GM23338 (cell line): ENCODE measurements around the gene FYN. TPM values are rescaled to one million over a fixed set of nuclear protein-coding genes. Genes with fewer than 3 reads are reported as not detected.
"Not testable (repeated sequence)": the region's sequence is repeated elsewhere in the genome, so short reads cannot be mapped to it uniquely, and the experiment has no call there.

Experiments
- ATAC-seq: fragments of 200-7000 bp; cut with Tn5 transposase; 3 replicates; pipeline ENCODE4 v1.9.1; 2020
- DNase-seq: peaks from one replicate; pipeline ENCODE4 v3.0.0-alpha.2; 2015; ENCODE audit warnings: low spot score
- H2AFZ ChIP-seq: fragments of 200-600 bp; sonication (generic); 2 replicates; pipeline ENCODE4 v1.8.0; 2016; ENCODE audit warnings: antibody characterized with exemption, mild to moderate bottlenecking, moderate library complexity
- H3F3A ChIP-seq: fragments of 200-600 bp; sonication (generic); replicated peaks from 2 replicates; pipeline ENCODE4 v1.8.0; 2017; ENCODE audit warnings: antibody characterized with exemption, mixed run types, low read depth
- H3K27ac ChIP-seq: fragments of 200-600 bp; sonication (generic); 2 replicates; pipeline ENCODE4 v1.6.1; 2016; ENCODE audit warnings: low read depth
- H3K27me3 ChIP-seq: fragments of 200-600 bp; sonication (generic); 2 replicates; pipeline ENCODE4 v1.8.0; 2016; ENCODE audit warnings: mild to moderate bottlenecking, mixed run types, moderate library complexity; ENCODE audit not compliant: insufficient read depth
- H3K36me3 ChIP-seq: fragments of 200-600 bp; sonication (generic); 2 replicates; pipeline ENCODE4 v1.8.0; 2016; ENCODE audit warnings: mild to moderate bottlenecking; ENCODE audit not compliant: insufficient read depth
- H3K4me1 ChIP-seq: fragments of 200-600 bp; sonication (generic); 2 replicates; pipeline ENCODE4 v1.8.0; 2016; ENCODE audit warnings: mild to moderate bottlenecking, moderate library complexity; ENCODE audit not compliant: insufficient read depth
- H3K4me2 ChIP-seq: fragments of 200-600 bp; sonication (generic); 2 replicates; pipeline ENCODE4 v1.7.1; 2017; ENCODE audit warnings: mixed run types
- H3K4me3 ChIP-seq: fragments of 200-600 bp; sonication (generic); 2 replicates; pipeline ENCODE4 v1.6.1; 2016; ENCODE audit warnings: mixed run types
- H3K79me2 ChIP-seq: fragments of 200-600 bp; sonication (generic); replicated peaks from 2 replicates; pipeline ENCODE4 v1.8.0; 2017; ENCODE audit warnings: mild to moderate bottlenecking; ENCODE audit not compliant: insufficient read depth
- H3K9me2 ChIP-seq: fragments of 200-600 bp; sonication (generic); 2 replicates; pipeline ENCODE4 v1.8.0; 2017; ENCODE audit not compliant: insufficient read depth
- H4K20me1 ChIP-seq: fragments of 200-600 bp; sonication (generic); replicated peaks from 2 replicates; pipeline ENCODE4 v1.8.0; 2017; ENCODE audit warnings: mild to moderate bottlenecking; ENCODE audit not compliant: insufficient read depth
- H3K27ac Mint-ChIP-seq: 2 replicates; pipeline ENCODE4 v1.8.0; 2020; ENCODE audit warnings: inconsistent platforms, mild to moderate bottlenecking, moderate library complexity, mixed read lengths
- H3K27me3 Mint-ChIP-seq: 3 replicates; pipeline ENCODE4 v1.8.0; 2022; ENCODE audit warnings: low read depth, mild to moderate bottlenecking, moderate library complexity, mixed read lengths, inconsistent platforms; ENCODE audit not compliant: insufficient read depth, poor library complexity
- H3K36me3 Mint-ChIP-seq: 3 replicates; pipeline ENCODE4 v1.8.0; 2021; ENCODE audit warnings: low read depth, mild to moderate bottlenecking, inconsistent platforms, moderate library complexity, mixed read lengths
- H3K4me1 Mint-ChIP-seq: 3 replicates; pipeline ENCODE4 v1.8.0; 2020; ENCODE audit warnings: mild to moderate bottlenecking, inconsistent platforms, mixed read lengths
- H3K4me3 Mint-ChIP-seq: 3 replicates; pipeline ENCODE4 v1.8.0; 2021; ENCODE audit warnings: moderate library complexity, mild to moderate bottlenecking, inconsistent platforms, mixed read lengths
- H3K9me3 Mint-ChIP-seq: 3 replicates; pipeline ENCODE4 v1.8.0; 2020; ENCODE audit warnings: moderate library complexity, mild to moderate bottlenecking, inconsistent platforms, mixed read lengths
- EZH2phosphoT487 ChIP-seq: fragments of 200-600 bp; sonication (generic); IDR thresholded peaks from one replicate; pipeline ENCODE4 v1.8.1; 2018; ENCODE audit warnings: antibody characterized with exemption; ENCODE audit not compliant: unreplicated experiment
- NANOG ChIP-seq: IDR thresholded peaks from 2 replicates; pipeline ENCODE4 v1.6.1; 2016; ENCODE audit warnings: antibody characterized with exemption, borderline replicate concordance
- STAT1 ChIP-seq: IDR thresholded peaks from one replicate; pipeline ENCODE4 v1.6.1; 2016; ENCODE audit warnings: antibody characterized with exemption; ENCODE audit not compliant: unreplicated experiment
- ZNF114 ChIP-seq: fragments of 250-450 bp; sonication (Bioruptor Pico); IDR thresholded peaks from 2 replicates; pipeline ENCODE4 v1.5.0; 2020; ENCODE audit warnings: mild to moderate bottlenecking, moderate library complexity
- polyA plus RNA-seq: library from polyadenylated mRNA; unstranded; fragments of >200 nt; fragmentation: Nextera tagmentation; extraction: Ambion mirVana; gene quantifications from 2 replicates; pipeline ENCODE4 v1.2.1, GENCODE V29; 2016
- total RNA-seq: library from RNA; depleted of rRNA; stranded (reverse); fragments of >200 nt; shearing (Covaris generic); gene quantifications from 2 replicates; pipeline ENCODE4 v1.2.3, GENCODE V29; 2014
- TF ChIP-seq, protein P1 (sequence below): IDR thresholded peaks from 2 replicates; pipeline ENCODE4 v1.6.1; 2016; ENCODE audit warnings: antibody characterized with exemption
- TF ChIP-seq, protein P2 (sequence below): IDR thresholded peaks from one replicate; pipeline ENCODE4 v1.6.1; 2018; ENCODE audit warnings: antibody characterized with exemption; ENCODE audit not compliant: unreplicated experiment
- TF ChIP-seq, protein P3 (sequence below), 2 experiments: fragments of 200-600 bp in 1 of 2; sonication (generic) in 1 of 2; conservative IDR thresholded peaks; 2 replicates each; pipeline versions ENCODE4 v1.5.1 to v1.6.1; 2016 to 2017; ENCODE audit warnings: antibody characterized with exemption in 2 of 2, low read depth in 2 of 2, mild to moderate bottlenecking in 2 of 2, moderate library complexity in 1 of 2
- TF ChIP-seq, protein P4 (sequence below): fragments of 250-450 bp; sonication (Bioruptor Pico); IDR thresholded peaks from 2 replicates; pipeline ENCODE4 v1.5.0; 2020; ENCODE audit warnings: mild to moderate bottlenecking, moderate library complexity

The FYN gene
- total and polyA plus RNA-seq, 2 experiments from 2014 or later = 46.8 to 143 TPM

DNA sequence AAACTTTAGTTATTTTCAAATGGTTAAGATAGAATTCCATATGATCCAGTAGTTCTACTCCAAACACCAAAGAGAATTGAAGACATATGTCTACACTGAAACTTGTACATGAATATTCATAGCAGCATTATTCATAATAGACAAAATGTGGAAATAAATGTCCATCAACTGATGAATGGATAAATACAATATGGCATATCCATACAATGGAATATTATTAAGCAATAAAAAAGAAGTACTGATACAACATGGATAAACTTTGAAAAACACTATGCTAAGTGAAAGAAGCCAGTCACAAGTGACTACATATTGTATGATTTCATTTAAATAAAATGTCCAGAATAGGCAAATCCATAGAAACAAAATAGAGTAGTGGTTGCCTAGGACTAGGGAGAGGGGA, 234.0 kb downstream of the FYN start (continued):
- TF ChIP-seq, protein P1, sequence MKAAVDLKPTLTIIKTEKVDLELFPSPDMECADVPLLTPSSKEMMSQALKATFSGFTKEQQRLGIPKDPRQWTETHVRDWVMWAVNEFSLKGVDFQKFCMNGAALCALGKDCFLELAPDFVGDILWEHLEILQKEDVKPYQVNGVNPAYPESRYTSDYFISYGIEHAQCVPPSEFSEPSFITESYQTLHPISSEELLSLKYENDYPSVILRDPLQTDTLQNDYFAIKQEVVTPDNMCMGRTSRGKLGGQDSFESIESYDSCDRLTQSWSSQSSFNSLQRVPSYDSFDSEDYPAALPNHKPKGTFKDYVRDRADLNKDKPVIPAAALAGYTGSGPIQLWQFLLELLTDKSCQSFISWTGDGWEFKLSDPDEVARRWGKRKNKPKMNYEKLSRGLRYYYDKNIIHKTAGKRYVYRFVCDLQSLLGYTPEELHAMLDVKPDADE = no peak
- no peak for TF ChIP-seq EZH2phosphoT487
- TF ChIP-seq, protein P2, sequence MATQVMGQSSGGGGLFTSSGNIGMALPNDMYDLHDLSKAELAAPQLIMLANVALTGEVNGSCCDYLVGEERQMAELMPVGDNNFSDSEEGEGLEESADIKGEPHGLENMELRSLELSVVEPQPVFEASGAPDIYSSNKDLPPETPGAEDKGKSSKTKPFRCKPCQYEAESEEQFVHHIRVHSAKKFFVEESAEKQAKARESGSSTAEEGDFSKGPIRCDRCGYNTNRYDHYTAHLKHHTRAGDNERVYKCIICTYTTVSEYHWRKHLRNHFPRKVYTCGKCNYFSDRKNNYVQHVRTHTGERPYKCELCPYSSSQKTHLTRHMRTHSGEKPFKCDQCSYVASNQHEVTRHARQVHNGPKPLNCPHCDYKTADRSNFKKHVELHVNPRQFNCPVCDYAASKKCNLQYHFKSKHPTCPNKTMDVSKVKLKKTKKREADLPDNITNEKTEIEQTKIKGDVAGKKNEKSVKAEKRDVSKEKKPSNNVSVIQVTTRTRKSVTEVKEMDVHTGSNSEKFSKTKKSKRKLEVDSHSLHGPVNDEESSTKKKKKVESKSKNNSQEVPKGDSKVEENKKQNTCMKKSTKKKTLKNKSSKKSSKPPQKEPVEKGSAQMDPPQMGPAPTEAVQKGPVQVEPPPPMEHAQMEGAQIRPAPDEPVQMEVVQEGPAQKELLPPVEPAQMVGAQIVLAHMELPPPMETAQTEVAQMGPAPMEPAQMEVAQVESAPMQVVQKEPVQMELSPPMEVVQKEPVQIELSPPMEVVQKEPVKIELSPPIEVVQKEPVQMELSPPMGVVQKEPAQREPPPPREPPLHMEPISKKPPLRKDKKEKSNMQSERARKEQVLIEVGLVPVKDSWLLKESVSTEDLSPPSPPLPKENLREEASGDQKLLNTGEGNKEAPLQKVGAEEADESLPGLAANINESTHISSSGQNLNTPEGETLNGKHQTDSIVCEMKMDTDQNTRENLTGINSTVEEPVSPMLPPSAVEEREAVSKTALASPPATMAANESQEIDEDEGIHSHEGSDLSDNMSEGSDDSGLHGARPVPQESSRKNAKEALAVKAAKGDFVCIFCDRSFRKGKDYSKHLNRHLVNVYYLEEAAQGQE = no peak

DNA sequence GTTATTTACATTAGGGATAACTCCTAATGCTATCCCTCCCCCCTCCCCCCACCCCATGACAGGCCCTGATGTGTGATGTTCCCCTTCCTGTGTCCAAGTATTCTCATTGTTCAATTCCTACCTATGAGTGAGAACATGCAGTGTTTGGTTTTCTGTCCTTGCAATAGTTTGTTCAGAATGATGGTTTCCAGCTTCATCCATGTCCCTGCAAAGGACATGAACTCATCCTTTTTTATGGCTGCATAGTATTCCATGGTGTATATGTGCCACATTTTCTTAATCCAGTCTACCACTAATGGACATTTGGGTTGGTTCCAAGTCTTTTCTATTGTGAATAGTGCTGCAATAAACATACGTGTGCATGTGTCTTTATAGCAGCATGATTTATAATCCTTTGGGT, 238.3 kb downstream of the FYN start:
- DNase-seq, H3K27me3 Mint-ChIP-seq, H3K9me2 ChIP-seq, H3K36me3 Mint-ChIP-seq, H3K9me3 Mint-ChIP-seq, H4K20me1 ChIP-seq, H3K36me3 ChIP-seq, H2AFZ ChIP-seq, H3K79me2 ChIP-seq, H3F3A ChIP-seq, H3K4me3 Mint-ChIP-seq, H3K27me3 ChIP-seq, H3K4me3 ChIP-seq, ATAC-seq, H3K27ac Mint-ChIP-seq, H3K27ac ChIP-seq, H3K4me2 ChIP-seq: not testable (repeated sequence)
- peaks cover 13% of the 10 kb centered on the region; the same call in 1 of the 2 replicates for H3K4me1 ChIP-seq
- H3K4me1 Mint-ChIP-seq = peaks cover 21% of the 10 kb centered on the region

DNA sequence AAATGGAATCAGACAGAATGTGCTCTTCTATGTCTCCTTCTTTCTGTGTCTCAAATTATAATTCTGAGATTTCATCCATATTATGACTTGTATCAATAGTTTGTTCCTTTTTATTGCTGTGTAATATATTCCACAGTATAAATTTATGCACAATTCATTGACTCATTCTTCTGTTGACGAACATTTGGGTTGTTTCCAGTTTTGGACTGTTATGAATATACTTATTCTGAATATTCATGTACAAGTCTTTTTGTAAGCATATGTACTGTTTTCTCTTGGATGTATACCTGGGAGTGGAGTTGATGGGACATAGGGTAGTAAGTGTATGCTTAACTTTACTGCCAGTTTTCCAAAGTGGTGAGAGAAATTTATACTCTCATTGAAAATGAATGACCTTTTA, 239.4 kb downstream of the FYN start:
- Histone ChIP-seq H3F3A (no peaks in the 10 kb centered on the region), H3K79me2 (no peaks in the 10 kb centered on the region), H3K4me2 (no peak overlapping the region), H3K27ac (no peak overlapping the region), H4K20me1 (no peaks in the 10 kb centered on the region), H3K4me1 (peaks cover 13% of the 10 kb centered on the region; the same call in 1 of the 2 replicates), H3K9me2 (no peaks in the 10 kb centered on the region), H3K4me3 (no peak overlapping the region), H3K27me3 (no peaks in the 10 kb centered on the region), H3K36me3 (no peaks in the 10 kb centered on the region), H2AFZ (no peak overlapping the region)
- ATAC-seq = no peak
- Mint-ChIP-seq H3K9me3 (no peaks in the 10 kb centered on the region), H3K36me3 (no peaks in the 10 kb centered on the region), H3K4me3 (no peak overlapping the region), H3K4me1 (peaks cover 21% of the 10 kb centered on the region), H3K27me3 (peaks cover 8% of the 10 kb centered on the region), H3K27ac (no peak overlapping the region)
- DNase-seq = no peak
- TF ChIP-seq EZH2phosphoT487 (no peak), NANOG (no peak), ZNF114 (CRISPR knock-in tag) (no peak), STAT1 (no peak)
- TF ChIP-seq, protein P3, sequence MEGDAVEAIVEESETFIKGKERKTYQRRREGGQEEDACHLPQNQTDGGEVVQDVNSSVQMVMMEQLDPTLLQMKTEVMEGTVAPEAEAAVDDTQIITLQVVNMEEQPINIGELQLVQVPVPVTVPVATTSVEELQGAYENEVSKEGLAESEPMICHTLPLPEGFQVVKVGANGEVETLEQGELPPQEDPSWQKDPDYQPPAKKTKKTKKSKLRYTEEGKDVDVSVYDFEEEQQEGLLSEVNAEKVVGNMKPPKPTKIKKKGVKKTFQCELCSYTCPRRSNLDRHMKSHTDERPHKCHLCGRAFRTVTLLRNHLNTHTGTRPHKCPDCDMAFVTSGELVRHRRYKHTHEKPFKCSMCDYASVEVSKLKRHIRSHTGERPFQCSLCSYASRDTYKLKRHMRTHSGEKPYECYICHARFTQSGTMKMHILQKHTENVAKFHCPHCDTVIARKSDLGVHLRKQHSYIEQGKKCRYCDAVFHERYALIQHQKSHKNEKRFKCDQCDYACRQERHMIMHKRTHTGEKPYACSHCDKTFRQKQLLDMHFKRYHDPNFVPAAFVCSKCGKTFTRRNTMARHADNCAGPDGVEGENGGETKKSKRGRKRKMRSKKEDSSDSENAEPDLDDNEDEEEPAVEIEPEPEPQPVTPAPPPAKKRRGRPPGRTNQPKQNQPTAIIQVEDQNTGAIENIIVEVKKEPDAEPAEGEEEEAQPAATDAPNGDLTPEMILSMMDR (conservative IDR thresholded peaks at IDR 0.05; ENCODE audit: low read depth in 2 of 2) = no peak
- TF ChIP-seq, protein P4, sequence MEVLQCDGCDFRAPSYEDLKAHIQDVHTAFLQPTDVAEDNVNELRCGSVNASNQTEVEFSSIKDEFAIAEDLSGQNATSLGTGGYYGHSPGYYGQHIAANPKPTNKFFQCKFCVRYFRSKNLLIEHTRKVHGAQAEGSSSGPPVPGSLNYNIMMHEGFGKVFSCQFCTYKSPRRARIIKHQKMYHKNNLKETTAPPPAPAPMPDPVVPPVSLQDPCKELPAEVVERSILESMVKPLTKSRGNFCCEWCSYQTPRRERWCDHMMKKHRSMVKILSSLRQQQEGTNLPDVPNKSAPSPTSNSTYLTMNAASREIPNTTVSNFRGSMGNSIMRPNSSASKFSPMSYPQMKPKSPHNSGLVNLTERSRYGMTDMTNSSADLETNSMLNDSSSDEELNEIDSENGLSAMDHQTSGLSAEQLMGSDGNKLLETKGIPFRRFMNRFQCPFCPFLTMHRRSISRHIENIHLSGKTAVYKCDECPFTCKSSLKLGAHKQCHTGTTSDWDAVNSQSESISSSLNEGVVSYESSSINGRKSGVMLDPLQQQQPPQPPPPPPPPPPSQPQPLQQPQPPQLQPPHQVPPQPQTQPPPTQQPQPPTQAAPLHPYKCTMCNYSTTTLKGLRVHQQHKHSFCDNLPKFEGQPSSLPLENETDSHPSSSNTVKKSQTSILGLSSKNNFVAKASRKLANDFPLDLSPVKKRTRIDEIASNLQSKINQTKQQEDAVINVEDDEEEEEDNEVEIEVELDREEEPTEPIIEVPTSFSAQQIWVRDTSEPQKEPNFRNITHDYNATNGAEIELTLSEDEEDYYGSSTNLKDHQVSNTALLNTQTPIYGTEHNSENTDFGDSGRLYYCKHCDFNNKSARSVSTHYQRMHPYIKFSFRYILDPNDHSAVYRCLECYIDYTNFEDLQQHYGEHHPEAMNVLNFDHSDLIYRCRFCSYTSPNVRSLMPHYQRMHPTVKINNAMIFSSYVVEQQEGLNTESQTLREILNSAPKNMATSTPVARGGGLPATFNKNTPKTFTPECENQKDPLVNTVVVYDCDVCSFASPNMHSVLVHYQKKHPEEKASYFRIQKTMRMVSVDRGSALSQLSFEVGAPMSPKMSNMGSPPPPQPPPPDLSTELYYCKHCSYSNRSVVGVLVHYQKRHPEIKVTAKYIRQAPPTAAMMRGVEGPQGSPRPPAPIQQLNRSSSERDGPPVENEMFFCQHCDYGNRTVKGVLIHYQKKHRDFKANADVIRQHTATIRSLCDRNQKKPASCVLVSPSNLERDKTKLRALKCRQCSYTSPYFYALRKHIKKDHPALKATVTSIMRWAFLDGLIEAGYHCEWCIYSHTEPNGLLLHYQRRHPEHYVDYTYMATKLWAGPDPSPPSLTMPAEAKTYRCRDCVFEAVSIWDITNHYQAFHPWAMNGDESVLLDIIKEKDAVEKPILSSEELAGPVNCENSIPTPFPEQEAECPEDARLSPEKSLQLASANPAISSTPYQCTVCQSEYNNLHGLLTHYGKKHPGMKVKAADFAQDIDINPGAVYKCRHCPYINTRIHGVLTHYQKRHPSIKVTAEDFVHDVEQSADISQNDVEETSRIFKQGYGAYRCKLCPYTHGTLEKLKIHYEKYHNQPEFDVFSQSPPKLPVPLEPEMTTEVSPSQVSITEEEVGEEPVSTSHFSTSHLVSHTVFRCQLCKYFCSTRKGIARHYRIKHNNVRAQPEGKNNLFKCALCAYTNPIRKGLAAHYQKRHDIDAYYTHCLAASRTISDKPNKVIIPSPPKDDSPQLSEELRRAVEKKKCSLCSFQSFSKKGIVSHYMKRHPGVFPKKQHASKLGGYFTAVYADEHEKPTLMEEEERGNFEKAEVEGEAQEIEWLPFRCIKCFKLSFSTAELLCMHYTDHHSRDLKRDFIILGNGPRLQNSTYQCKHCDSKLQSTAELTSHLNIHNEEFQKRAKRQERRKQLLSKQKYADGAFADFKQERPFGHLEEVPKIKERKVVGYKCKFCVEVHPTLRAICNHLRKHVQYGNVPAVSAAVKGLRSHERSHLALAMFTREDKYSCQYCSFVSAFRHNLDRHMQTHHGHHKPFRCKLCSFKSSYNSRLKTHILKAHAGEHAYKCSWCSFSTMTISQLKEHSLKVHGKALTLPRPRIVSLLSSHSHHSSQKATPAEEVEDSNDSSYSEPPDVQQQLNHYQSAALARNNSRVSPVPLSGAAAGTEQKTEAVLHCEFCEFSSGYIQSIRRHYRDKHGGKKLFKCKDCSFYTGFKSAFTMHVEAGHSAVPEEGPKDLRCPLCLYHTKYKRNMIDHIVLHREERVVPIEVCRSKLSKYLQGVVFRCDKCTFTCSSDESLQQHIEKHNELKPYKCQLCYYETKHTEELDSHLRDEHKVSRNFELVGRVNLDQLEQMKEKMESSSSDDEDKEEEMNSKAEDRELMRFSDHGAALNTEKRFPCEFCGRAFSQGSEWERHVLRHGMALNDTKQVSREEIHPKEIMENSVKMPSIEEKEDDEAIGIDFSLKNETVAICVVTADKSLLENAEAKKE = no peak
